Small intestine (tissue), 7 donors: ENCODE results near the gene IGFBP5. TPM values are rescaled to one million over a fixed set of nuclear protein-coding genes. Genes with fewer than 3 reads are reported as not detected.

ENCODE experiments used
- DNase-seq, 2 donors: peaks; one replicate each; pipeline versions ENCODE4 v3.0.0 to v3.0.0-alpha.2; 2013
- FAIRE-seq: peaks from 2 replicates; lab custom pipeline; 2012; peaks lifted over from hg19 to GRCh38; lab: Jason Lieb, UNC
- H3K27ac ChIP-seq, 3 donors: one replicate each; pipeline ENCODE4 v1.5.1; 2013; ENCODE audit warnings: low read length in 2 of 3, mild to moderate bottlenecking in 2 of 3, control low read depth in 1 of 3, inconsistent platforms in 1 of 3, low read depth in 1 of 3, moderate library complexity in 1 of 3
- H3K27me3 ChIP-seq, 3 donors: one replicate each; pipeline ENCODE4 v1.6.1; 2013; ENCODE audit warnings: low read length in 3 of 3, inconsistent platforms in 1 of 3; ENCODE audit not compliant: control insufficient read depth in 3 of 3, insufficient read depth in 3 of 3
- H3K36me3 ChIP-seq, 3 donors: one replicate each; pipeline ENCODE4 v1.6.1; 2013; ENCODE audit warnings: low read length in 3 of 3, inconsistent platforms in 1 of 3, low read depth in 1 of 3, mild to moderate bottlenecking in 1 of 3, moderate library complexity in 1 of 3; ENCODE audit not compliant: control insufficient read depth in 3 of 3, insufficient read depth in 2 of 3
- H3K4me1 ChIP-seq, 3 donors: one replicate each; pipeline ENCODE4 v1.6.1; 2013; ENCODE audit warnings: low read length in 2 of 3, inconsistent platforms in 1 of 3, low read depth in 1 of 3, mild to moderate bottlenecking in 1 of 3, moderate library complexity in 1 of 3; ENCODE audit not compliant: control insufficient read depth in 3 of 3, insufficient read depth in 2 of 3
- H3K4me3 ChIP-seq, 3 donors: one replicate each; pipeline ENCODE4 v1.5.1; 2013; ENCODE audit warnings: low read length in 3 of 3, control low read depth in 1 of 3, inconsistent platforms in 1 of 3, low read depth in 1 of 3, mild to moderate bottlenecking in 1 of 3, moderate library complexity in 1 of 3
- H3K9me3 ChIP-seq, 2 donors: one replicate each; pipeline ENCODE4 v1.6.1; 2013; ENCODE audit warnings: low read depth in 1 of 2, low read length in 1 of 2; ENCODE audit not compliant: control insufficient read depth in 2 of 2, insufficient read depth in 1 of 2
- WGBS, 3 donors: extraction: QIAGEN DNeasy Blood & Tissue Kit; methylation state at CpG; one replicate each; pipeline ENCODE4 v1.1.7; 2013; 5-methylcytosine and 5-hydroxymethylcytosine counted together
- polyA plus RNA-seq, 4 donors: library from polyadenylated mRNA; stranded (reverse) in 3 of 4; unstranded in 1 of 4; fragments of 200-250 nt in 3 of 4; fragments of 120-200 nt in 1 of 4; gene quantifications; one replicate each; pipeline versions ENCODE4 v1.2.1 to v1.2.3, GENCODE V29; 2013
- donor health status: healthy with polysubstance abuse.
- donor health status: control.
- donor health status: control.
- donor health status: Bipolar disorder and iron deficiency.
- donor health status: healthy.

Gene IGFBP5
- polyA plus RNA-seq, 4 donors, result 1.3 to 107 (median 19.0) TPM

- FAIRE-seq (no peak), DNase-seq (peak in 1 of 2 donors; percentile 36)
- no peak overlapping the region for H3K4me3 ChIP-seq
- 88 to 90% (median 89%) methylated on average over 3 of the region's 3 CpGs for WGBS, 3 donors
- peaks cover 0 to 30% (median 0%) of the 10 kb centered on the region in 3 donors for H3K36me3 ChIP-seq
- no peaks in the 10 kb centered on the region for H3K27me3 ChIP-seq
- no peaks in the 10 kb centered on the region for H3K9me3 ChIP-seq
- H3K4me1 ChIP-seq, result peaks cover 0 to 62% (median 0%) of the 10 kb centered on the region in 3 donors
- H3K27ac ChIP-seq, result peak overlapping the region in 1 of 3 donors; percentile 35
These were observed 44.6 kb downstream of the IGFBP5 start for GRCh38 chr2:216650626-216651257.

- no peaks in the 10 kb centered on the region for H3K27me3 ChIP-seq
- peak overlapping the region in 1 of 3 donors; percentile 19 for H3K27ac ChIP-seq
- no peaks in the 10 kb centered on the region for H3K9me3 ChIP-seq
- H3K4me3 ChIP-seq, result no peak overlapping the region
- peaks cover 0 to 69% (median 4%) of the 10 kb centered on the region in 3 donors for H3K4me1 ChIP-seq
- DNase-seq (no peak), FAIRE-seq (no peak)
- 60 to 68% (median 64%) methylated on average over 5 of the region's 5 CpGs for WGBS, 3 donors
- peaks cover 0 to 19% (median 0%) of the 10 kb centered on the region in 3 donors for H3K36me3 ChIP-seq
These were observed 45.8 kb downstream of the IGFBP5 start for GRCh38 chr2:216649574-216649973.

GRCh38 chr2:216648105-216648504 is 47.2 kb downstream of the IGFBP5 start:
- no peaks in the 10 kb centered on the region for H3K27me3 ChIP-seq
- 79 to 95% (median 85%) methylated on average over 3 of the region's 3 CpGs for WGBS, 3 donors
- FAIRE-seq (no peak), DNase-seq (no peak)
- no peak overlapping the region for H3K4me3 ChIP-seq
- no peaks in the 10 kb centered on the region for H3K9me3 ChIP-seq
- H3K27ac ChIP-seq, result no peak overlapping the region
- peaks cover 0 to 67% (median 4%) of the 10 kb centered on the region in 3 donors for H3K4me1 ChIP-seq
- peaks cover 0 to 26% (median 0%) of the 10 kb centered on the region in 3 donors for H3K36me3 ChIP-seq

GRCh38 chr2:216646116-216646515 is 49.2 kb downstream of the IGFBP5 start:
- H3K4me3 ChIP-seq, result no peak overlapping the region
- H3K27ac ChIP-seq, result peak overlapping the region in 1 of 3 donors; percentile 90
- H3K36me3 ChIP-seq, result peaks cover 0 to 31% (median 0%) of the 10 kb centered on the region in 3 donors
- 95 to 97% (median 97%) methylated on average over 3 of the region's 3 CpGs for WGBS, 3 donors
- no peaks in the 10 kb centered on the region for H3K9me3 ChIP-seq
- H3K27me3 ChIP-seq, result no peaks in the 10 kb centered on the region
- peaks cover 0 to 53% (median 4%) of the 10 kb centered on the region in 3 donors for H3K4me1 ChIP-seq
- no peak for DNase-seq
- FAIRE-seq, result no peak

GRCh38 chr2:216645636-216645950 is 49.8 kb downstream of the IGFBP5 start:
- no peaks in the 10 kb centered on the region for H3K9me3 ChIP-seq
- DNase-seq (no peak), FAIRE-seq (no peak)
- H3K36me3 ChIP-seq, result peaks cover 0 to 34% (median 0%) of the 10 kb centered on the region in 3 donors
- H3K27me3 ChIP-seq, result no peaks in the 10 kb centered on the region
- no peak overlapping the region for H3K4me3 ChIP-seq
- 25 to 61% (median 31%) methylated on average over 3 of the region's 3 CpGs for WGBS, 3 donors
- peak overlapping the region in 1 of 3 donors; percentile 90 for H3K27ac ChIP-seq
- H3K4me1 ChIP-seq, result peaks cover 0 to 48% (median 4%) of the 10 kb centered on the region in 3 donors

- Histone ChIP-seq H3K36me3 (peaks cover 0 to 33% (median 0%) of the 10 kb centered on the region in 3 donors), H3K27ac (peak overlapping the region in 1 of 3 donors; percentile 90)
- WGBS, 3 donors, result 14 to 50% (median 15%) methylated on average over 4 of the region's 4 CpGs
These were observed 50.3 kb downstream of the IGFBP5 start for GRCh38 chr2:216644842-216645635.

GRCh38 chr2:216643986-216644659 is 51.2 kb downstream of the IGFBP5 start:
- H3K27me3 ChIP-seq, result no peaks in the 10 kb centered on the region
- H3K36me3 ChIP-seq, result peaks cover 0 to 35% (median 0%) of the 10 kb centered on the region in 3 donors
- no peaks in the 10 kb centered on the region for H3K9me3 ChIP-seq
- DNase-seq (peak in 1 of 2 donors; percentile 57), FAIRE-seq (no peak)
- H3K4me1 ChIP-seq, result peaks cover 0 to 33% (median 4%) of the 10 kb centered on the region in 3 donors
- H3K4me3 ChIP-seq, result no peak overlapping the region
- H3K27ac ChIP-seq, result peak overlapping the region in 1 of 3 donors; percentile 90
- 32 to 40% (median 32%) methylated on average over 4 to 5 of the region's 5 CpGs for WGBS, 3 donors

More at GRCh38 chr2:216644842-216645635, 50.3 kb downstream of the IGFBP5 start:
- peak; percentile 32 to 80 for DNase-seq
- no peak for FAIRE-seq
- Histone ChIP-seq H3K27me3 (no peaks in the 10 kb centered on the region), H3K4me3 (no peak overlapping the region), H3K4me1 (peaks cover 0 to 42% (median 4%) of the 10 kb centered on the region in 3 donors), H3K9me3 (no peaks in the 10 kb centered on the region)

GRCh38 chr2:216637472-216637871 is 57.9 kb downstream of the IGFBP5 start:
- 12 to 59% (median 27%) methylated on average over 3 of the region's 3 CpGs for WGBS, 3 donors
- peaks cover 2 to 21% (median 8%) of the 10 kb centered on the region in 3 donors for H3K27me3 ChIP-seq
- DNase-seq (no peak), FAIRE-seq (no peak)
- peak overlapping the region in 2 of 3 donors; percentile 53 to 99 for H3K27ac ChIP-seq
- H3K4me3 ChIP-seq, result no peak overlapping the region
- no peaks in the 10 kb centered on the region for H3K9me3 ChIP-seq
- H3K36me3 ChIP-seq, result peaks cover 0 to 34% (median 0%) of the 10 kb centered on the region in 3 donors
- H3K4me1 ChIP-seq, result peaks cover 0 to 33% (median 5%) of the 10 kb centered on the region in 3 donors
